Activated CD4-positive, alpha-beta T cell treated with anti-CD3 and anti-CD28 coated beads, Interleukin-2, amount 50 U/mL, for 16 hours (primary cell): ENCODE measurements around the gene GPATCH8.

Experiments
- DNase-seq: peaks from one replicate; pipeline ENCODE4 v3.0.0-alpha.2; 2020

The GPATCH8 gene

GRCh38 chr17:44353672-44354331 is 149.4 kb downstream of the GPATCH8 start:
- no peak for DNase-seq

- no peak for DNase-seq
Measured at GRCh38 chr17:44352828-44353671, 150.2 kb downstream of the GPATCH8 start.

- no peak for DNase-seq
Measured at GRCh38 chr17:44351961-44352827, 151.0 kb downstream of the GPATCH8 start.

GRCh38 chr17:44351464-44351863 is 151.7 kb downstream of the GPATCH8 start:
- no peak for DNase-seq

GRCh38 chr17:44350733-44351226 is 152.4 kb downstream of the GPATCH8 start:
- peak; percentile 81 for DNase-seq

GRCh38 chr17:44349553-44350070 is 153.6 kb downstream of the GPATCH8 start:
- no peak for DNase-seq

GRCh38 chr17:44348988-44349364 is 154.2 kb downstream of the GPATCH8 start:
- no peak for DNase-seq

GRCh38 chr17:44348234-44348987 is 154.8 kb downstream of the GPATCH8 start:
- DNase-seq: no peak
